Aortic smooth muscle cell (primary cell): ENCODE results near the gene NOTCH3. TPM values are rescaled to one million over a fixed set of nuclear protein-coding genes. Genes with fewer than 3 reads are reported as not detected.

Experiments used
- total RNA-seq: library from RNA; depleted of rRNA; stranded (reverse); fragments of >200 nt; gene quantifications from 2 replicates; pipeline ENCODE4 v1.2.3, GENCODE V29; 2014

The NOTCH3 gene
- total RNA-seq: 184 and 225 TPM in 2 replicates

DNA sequence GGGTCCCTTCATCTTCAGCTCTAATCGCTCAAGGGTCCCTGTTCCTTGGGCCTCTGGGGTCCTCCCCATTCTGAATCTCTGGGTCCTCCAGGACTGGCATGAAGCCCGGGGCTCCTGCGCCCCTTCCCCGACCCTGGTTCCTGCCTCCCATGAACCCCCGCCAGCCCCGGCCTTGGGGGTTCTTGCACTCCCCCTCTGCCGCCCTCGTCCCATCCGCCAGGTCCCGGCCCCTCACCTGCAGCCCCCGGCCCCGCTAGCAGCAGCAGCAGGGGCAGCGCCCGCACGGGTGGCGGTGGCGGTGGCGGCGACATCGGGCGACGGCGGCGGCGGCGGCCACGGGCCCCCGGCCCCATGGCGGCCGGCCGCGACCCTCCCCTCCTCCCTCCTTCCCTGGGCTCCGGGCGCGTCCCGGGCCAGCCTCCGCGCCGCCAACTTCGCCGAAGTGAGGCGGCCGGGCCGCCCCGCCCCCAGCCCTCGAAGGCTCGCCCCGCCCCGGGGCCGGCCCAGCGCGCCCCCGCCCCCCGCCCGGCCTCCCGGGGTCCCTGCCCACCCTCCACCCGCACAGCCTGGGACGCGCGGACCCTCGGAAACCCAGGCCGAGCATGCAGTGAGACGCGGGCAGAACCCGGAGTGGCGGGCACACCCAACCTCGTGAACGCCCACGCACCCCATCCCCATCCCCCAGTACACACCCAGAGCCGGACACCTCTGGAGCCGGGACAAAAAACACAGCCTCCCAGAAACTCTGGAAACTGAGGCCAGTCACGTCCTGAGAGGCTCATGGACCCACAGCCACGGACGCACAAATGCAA lies at the start of gene NOTCH3:
Gene NOTCH3, minus strand, starts transcription at position 443 of the 812 bp plus-strand sequence. Its CDS starts 90 bp downstream, at position 353.

Other genes with a start within 250 kb of the NOTCH3 start
- not detected in 2 replicates for gene SLC1A6, start 221.1 kb downstream of the NOTCH3 start, total RNA-seq
- gene CASP14, start 151.5 kb downstream of the NOTCH3 start, total RNA-seq: not detected in 2 replicates
- gene OR1I1, start 118.8 kb downstream of the NOTCH3 start, total RNA-seq: not detected in 2 replicates
- gene SYDE1, start 93.6 kb downstream of the NOTCH3 start, total RNA-seq: 19.3 and 19.8 TPM in 2 replicates
- 0.06 and 0.13 TPM in 2 replicates for gene EPHX3, start 31.5 kb upstream of the NOTCH3 start, total RNA-seq
- gene BRD4, start 131.5 kb upstream of the NOTCH3 start, total RNA-seq: 10.7 and 15.9 TPM in 2 replicates
- 13.6 and 17.8 TPM in 2 replicates for gene AKAP8, start 178.8 kb upstream of the NOTCH3 start, total RNA-seq
- gene AKAP8L, start 218.0 kb upstream of the NOTCH3 start, total RNA-seq: 62.9 and 74.2 TPM in 2 replicates
- 5.8 and 8.0 TPM in 2 replicates for gene WIZ, start 249.0 kb upstream of the NOTCH3 start, total RNA-seq